Iris pigment epithelial cell (primary cell): ENCODE measurements around the gene PBOV1.

Experiments
- DNase-seq: peaks from one replicate; pipeline ENCODE4 v3.0.0-alpha.2; 2011; ENCODE audit warnings: low read depth

Gene PBOV1

DNA sequence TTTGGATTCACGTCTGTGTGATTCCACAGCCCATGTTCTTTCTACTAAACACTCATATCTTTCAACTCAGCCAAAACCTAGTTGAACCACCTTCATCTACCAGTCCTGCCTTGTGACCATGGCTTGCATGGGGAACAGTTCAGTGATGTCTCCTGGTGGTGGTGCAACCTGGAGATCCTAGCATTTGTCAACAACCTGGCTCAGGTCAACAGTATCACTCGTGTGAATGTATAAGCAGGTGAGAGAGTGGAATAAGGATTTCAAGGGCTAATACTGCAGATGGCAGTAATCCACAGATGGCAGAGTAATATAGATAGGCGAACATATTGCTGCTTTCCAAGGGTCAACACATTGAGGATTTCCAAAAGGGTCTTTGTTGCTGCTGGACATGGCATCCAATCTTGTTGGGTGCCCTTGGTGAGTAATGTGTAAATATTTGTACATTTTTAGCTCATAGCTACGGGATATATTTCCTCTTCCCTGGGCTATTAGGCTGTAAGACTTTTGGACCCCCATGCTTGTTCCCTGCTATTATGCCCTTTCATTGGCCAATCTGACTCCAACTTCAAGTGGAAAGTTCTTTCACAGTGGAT lies 13.4 kb downstream of the PBOV1 start:
- no peak for DNase-seq

DNA sequence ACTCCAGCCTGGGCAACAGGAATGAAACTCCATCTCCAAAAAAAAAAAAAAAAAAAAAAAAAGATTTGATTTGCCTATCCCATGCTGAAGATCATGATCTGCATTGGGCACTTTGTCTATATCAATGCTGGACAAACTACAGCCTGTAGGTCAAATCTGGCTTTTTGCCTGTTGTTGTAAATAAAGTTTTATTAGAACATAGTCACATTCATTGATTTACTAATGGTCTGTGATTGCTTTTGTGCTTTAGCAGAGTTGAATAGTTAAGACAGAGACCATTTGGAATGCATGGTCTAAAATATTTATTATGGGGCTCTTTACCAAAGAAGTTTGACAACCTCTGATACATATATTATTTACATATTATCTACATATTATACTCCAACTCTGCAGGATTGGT lies 14.0 kb downstream of the PBOV1 start:
- DNase-seq: no peak

DNA sequence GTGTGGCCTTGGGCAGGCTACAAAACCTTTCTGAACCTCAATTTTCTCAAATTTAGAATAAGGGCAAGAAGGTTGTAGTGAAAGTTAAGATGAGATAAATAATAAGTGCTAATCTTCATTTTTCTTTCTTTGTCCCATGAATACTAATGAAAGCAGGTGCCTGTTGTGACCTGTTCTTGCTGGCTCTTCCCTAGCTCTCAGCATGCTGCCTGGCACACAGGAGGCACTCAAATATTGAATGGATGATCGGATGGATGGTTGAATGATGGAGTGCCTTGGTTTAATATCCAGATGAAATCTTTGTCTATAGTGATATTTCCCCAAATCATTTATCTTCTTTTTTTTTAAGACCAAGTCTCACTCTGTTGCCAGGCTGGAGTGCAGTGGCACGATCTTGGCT lies 15.0 kb downstream of the PBOV1 start:
- DNase-seq: no peak

DNA sequence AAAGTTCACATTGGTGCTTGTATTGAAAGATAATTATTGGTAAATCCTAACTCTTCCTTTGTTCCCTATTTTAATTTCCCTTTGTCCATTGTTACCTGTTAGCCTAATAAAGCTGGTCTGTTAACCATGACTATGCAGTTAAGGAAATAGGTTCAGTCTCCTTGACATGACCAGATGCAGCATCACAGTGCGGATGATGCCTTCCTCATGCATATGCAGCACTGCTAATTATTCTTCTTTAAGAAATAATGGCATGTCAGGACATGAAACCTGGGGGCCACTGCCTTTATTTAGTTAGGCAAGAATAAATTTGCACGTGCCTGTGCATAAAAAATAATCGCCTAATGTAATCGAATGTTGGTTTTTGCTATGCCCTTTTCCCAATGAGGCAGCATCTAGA lies 16.5 kb downstream of the PBOV1 start:
- no peak for DNase-seq

DNA sequence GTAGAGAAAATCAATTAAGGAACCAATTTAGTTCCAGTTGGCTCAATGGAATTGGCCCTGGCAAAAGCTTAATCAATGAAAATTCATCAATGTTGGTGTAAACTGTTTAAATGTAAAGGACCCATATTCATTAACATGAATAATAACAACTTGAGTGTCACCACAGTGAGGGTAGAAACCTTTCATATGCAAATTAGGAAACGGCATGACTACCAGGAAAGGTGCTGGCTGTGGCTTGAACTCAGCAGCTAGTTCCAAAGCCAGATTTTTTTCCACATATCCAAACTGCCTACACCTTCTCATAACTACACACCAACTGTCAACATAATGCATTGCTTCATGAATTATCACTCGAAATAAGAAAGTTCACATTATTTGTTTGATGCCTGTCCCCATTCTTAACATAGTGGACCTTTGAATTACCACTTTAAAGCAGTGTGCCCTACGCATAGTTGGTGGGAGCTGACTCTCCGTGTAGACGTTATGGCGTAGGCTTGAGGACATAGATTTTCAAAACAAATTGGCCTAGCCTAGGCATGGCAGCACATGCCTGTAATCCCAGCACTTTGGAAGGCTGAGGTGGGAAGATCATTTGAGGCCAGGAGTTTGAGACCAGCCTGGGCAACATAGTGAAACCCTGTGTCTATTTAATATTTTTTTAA lies 19.7 kb downstream of the PBOV1 start:
- DNase-seq: no peak

DNA sequence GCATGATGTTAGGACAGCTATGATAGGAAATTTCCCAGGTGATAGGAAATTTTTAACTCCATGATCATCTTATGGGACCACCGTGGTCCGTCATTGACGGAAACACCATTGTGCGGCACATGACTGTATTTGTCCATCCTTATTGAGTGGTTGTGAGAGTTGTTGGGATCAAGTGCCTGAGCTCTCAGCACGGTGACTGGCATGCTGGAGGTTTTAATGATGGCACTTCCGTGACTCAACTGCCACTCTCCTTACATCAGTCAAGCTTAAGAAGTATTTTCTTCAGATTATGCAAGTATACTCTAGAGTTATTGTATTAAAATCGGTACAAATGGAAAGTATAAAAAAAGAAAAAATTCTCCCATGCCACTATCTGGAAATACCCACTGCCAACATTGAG lies 20.7 kb downstream of the PBOV1 start:
- no peak for DNase-seq

DNA sequence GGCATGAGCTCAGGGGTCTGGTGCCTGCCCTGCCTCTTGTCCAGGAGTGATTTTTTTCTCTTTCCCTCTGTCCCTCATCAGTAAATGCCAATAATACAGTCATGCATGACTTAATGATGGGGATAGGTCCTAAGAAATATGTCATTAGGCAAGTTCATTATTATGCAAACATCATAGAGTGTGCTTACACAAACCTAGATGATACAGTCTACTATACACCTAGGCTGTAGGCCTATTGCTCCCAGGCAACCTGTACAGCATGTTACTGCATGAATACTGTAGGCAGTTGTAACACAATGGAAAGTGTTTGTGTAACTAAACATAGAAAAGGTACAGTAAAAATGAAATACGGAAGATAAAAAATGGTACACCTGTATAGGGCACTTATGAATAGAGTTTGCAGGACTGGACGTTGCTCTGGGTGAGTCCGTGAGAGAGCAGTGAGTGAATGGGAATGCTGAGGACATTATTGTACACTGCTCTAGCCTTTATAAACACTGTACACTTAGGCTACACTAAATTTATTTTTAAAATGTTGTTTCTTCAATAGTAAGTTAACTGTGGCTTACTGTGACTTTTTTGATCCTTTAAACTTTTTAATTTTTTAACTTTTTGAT lies 22.1 kb downstream of the PBOV1 start:
- no peak for DNase-seq

DNA sequence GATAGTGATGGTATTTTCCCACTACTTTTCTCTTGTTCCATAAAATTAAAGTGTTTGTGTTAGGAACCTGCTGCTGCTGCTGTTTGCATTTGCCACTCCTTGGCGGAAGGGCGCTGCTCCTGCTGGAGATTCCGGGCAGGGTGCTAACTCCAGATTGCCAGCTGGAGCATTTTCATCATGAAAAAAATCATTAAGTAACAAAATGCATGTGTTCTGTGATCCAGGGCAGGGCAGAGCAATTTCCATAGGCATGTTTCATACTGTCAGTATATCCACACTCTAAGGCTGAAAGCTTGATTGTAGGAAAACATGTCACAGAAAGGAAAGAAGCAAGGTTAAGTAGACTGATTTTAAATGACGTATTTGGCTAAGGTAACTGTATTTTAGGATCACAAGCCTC lies 24.0 kb downstream of the PBOV1 start:
- no peak for DNase-seq

DNA sequence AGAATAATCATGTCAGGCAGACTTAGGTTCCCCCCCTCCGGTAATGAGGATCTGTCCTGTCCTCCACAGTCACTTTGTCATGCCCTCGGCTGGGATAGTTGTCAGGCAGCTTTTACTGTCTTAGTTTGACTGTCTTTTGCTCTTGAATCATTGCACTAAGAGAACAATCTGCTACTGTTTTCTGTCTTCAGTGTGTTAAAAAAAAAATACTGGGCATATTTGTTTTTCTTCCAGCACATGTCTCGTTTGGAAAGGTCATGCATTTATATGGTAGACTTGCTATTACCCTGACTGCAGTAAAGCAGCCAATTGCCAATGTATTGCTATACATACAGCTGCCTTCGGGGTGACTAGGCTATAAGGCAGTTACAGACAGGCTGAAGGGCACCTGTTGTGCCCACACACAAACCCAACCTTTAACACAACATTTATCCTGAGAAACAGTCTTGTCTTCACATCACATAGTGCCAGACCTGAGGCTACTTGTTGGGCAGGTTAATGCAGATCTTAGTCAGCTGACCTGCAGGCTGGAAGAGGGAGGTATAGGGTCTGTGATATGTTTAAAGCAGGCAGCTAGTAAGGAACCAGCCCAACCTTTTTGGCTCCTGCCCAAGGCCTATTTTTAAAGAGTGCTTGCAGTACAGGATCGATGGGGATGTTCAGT lies 29.9 kb downstream of the PBOV1 start:
- no peak for DNase-seq

DNA sequence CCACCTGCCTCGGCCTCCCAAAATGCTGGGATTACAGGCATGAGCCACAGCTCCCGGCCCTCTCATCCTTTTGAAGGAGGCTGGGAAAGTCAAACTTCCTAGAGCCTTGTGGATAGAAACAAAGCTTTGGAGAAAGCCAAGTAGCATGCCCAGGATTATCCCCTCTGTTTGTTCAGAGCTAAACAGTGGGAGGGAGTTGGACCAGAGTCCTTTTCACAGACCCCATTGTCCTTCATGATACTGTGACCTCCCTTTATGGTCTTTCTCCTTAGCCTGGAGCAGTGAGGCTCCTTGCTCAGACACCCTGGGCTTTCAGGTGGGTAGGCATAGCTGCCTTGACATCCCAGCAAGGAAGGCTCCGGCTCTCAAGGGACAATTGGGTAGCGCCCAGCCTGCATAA lies 31.1 kb downstream of the PBOV1 start:
- DNase-seq: no peak

DNA sequence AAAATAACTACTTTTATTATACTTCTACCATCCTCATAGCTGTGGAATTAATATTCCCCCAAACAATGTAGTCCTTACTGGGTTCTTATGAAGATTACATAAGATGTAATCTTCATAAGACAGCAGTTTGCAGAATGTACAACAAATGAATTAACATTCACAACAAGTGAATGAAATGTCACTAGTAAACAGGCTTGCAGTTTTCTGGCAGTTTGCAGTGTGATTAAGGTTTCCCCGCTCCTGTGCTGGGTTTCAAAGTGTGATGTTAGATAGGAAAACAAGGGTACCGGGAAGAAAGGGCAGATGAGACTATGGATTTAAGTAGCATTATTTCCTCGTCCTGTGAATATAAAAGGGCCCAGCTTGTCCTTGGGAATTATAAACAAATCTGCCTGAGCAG lies 34.1 kb downstream of the PBOV1 start:
- DNase-seq: no peak

DNA sequence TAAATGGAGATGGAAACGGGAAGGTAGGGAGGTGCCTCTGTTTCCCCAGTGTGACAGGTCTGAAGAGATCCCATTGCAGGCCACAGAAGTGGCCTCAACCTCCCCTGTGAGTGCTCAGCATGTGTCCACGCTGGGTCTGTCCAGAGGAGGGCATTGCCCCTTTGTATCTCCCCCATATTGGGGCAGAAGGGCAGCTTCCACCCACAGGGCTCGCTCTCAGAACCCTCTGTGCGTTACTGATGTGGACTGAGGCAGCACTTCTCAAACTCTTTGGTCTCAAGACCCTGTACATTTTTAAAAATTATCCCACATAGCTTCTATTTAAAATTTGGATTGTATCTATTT lies 34.5 kb downstream of the PBOV1 start:
- no peak for DNase-seq

DNA sequence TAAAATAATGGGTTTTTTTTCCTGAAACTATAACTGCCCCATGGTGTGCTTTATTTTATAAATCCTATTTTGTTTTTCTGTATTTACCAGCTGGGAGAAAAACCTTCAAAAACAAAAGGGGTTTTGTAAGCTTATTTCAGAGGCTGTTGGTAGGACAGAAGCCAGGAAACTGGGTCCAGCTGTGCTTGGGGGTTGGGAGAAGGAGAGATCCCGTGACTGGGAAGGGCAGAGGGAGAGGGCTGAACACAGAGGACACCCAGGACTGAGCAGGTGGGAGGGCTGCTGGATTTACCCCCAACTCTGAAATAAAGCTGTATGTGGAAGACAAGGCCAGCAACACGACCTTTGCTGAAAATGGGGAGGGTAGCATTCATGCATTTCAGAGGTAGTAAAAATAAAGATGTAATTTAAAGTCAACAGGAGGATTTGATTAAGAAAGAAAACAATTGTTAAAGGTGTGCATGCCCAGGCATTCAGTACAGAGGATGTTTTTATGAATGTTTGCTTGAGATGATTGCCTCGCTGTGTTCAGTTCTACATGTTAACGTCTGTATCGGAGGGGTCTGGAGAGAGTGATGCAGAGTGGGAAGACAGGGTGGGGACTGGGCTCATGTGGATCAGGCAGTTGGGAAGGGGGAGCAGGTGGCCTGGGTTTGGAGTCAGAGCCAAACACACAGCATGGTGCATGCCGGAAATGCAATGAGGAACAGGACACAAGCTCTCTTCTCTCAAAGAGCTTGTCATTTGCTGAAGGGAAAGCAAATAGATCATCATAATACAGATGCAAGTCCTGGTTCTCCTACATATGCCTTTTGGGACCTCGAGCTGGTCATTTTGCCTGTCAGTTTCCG lies 35.1 kb downstream of the PBOV1 start:
- DNase-seq: no peak

DNA sequence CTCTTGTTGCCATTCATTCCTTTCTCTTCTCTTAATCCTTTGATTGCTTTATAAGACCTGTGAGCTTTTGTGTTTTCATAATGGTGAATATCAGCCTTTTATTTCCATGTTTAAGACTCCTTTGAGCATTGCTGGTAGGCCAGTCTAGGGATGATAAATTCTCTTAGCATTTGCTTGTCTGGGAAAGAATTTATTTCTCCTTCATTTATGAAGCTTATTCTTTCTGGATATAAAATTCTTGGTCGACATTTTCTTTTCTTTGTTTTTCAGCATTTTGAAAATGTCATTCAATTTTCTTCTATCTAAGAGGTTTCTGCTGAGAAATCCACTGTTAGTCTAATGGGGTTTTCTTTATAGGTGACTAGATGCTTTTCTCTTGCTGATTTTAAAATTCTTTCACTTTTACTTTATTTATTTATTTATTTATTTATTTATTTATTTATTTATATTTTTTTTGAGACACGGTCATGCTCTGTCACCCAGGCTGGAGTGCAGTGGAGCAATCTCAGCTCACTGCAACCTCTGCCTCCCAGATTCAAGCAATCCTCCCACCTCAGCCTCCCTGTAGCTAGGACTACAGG lies 41.5 kb downstream of the PBOV1 start:
- DNase-seq: no peak

DNA sequence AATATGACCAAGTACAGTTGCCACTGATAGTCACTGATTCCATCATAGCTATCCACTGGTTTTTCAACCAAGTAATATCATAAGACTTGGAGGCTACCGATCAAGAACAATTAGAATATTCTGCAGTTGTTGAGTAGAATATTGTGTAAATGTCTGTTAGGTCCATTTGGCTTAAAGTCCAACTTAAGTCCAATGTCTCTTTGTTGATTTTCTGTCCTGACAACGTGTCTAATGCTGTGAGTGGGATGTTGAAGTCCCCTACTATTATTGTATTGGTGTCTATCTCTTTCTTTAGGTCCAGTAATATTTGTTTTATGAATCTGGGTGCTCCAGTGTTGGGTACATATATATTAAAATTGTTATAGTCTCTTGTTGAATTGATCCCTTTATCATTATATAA lies 42.7 kb downstream of the PBOV1 start:
- no peak for DNase-seq
